Measurements from ENCODE around the gene OR4K13. TPM values are rescaled to one million over a fixed set of nuclear protein-coding genes. Genes with fewer than 3 reads are reported as not detected.

The OR4K13 gene, protein sequence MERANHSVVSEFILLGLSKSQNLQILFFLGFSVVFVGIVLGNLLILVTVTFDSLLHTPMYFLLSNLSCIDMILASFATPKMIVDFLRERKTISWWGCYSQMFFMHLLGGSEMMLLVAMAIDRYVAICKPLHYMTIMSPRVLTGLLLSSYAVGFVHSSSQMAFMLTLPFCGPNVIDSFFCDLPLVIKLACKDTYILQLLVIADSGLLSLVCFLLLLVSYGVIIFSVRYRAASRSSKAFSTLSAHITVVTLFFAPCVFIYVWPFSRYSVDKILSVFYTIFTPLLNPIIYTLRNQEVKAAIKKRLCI
- not detected in 2 replicates for total RNA-seq

DNA sequence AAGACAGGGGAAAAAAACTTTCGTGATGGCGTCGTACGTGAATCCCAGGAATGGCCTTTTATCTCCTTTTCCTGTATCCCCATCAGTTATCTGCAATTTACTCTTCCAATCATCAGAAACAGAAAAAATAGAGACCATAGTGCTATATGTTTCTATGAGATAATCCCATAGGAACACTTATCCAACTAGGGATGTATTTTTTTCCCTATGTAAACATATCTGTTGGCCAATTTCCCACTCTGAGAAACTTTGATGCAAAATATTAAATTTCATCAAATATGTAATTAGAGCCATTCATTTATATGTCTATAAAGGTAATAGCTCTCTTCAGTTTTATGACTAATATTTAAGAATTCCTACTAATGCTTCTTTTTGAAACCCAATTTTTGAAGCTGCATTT is at the start of gene OR4K13:
OR4K13 (minus strand) TSS at position 101 of the 400 bp plus-strand sequence. CDS start 1,280 bp downstream, outside the sequence.

GRCh38 chr14:20059745-20060144 is 23.9 kb upstream of the OR4K13 start, which contains the start of gene OR4L1:
TSS of gene OR4L1 (plus strand) at chr14:20060045. CDS start at chr14:20060045, 0 bp downstream.

DNA sequence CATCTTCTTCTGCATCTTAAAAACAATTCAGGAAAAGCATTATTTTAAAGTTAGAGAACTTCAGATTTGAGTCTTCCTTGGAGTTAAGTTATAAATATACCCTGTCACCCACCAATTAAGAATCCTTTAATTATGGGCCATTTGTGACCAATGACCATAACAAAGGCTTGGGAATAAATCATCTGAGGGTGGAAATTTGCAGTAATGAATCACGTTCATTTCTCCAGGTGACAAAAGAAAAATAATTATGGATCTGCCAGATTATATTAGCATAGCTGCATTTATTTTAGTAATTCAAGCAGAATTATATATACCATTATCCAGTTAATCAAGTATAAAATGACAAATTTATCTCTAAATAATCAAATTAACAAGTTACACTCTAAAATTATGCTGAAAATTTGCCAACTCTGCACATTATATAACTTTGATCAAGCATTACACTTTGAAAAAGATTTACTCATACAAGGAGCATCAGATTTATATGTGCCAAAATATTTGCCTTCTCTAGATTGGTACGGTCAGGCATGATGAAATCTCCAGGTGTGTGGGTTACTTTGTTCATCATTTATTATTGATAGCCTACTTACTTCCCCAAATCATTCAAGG is 16.5 kb downstream of the OR4K13 start, which contains the start of gene OR4K14:
OR4K14 (minus strand) TSS at position 51 of the 609 bp plus-strand sequence. CDS start 4,114 bp downstream, outside the sequence.

DNA sequence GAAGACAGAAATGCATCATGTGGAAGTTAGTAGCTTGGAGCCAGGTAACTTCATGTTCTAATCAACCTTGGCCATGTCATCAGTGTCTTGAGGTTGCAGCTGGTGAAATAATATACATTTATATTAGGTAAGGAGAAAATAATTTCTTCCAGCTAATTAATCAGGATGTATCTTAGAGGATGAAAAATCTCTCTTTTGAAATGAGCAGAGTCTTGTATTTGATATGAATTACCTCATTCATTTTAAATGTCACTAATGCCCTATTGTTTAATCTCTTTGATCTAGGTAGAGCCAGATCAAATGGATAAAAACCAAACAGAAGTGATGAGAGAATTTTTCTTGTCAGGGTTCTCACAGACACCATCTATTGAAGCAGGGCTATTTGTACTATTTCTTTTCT is 34.0 kb downstream of the OR4K13 start, which contains the start of gene OR4Q2:
OR4Q2 (plus strand) TSS at position 301 of the 400 bp plus-strand sequence.

Other genes with a start within 250 kb of the OR4K13 start
- not detected in 2 replicates for gene OR4N2, start 232.3 kb downstream of the OR4K13 start, total RNA-seq
- gene OR4K2, start 160.9 kb downstream of the OR4K13 start, total RNA-seq = not detected in 2 replicates
- not detected in 2 replicates for gene OR4K5, start 115.4 kb downstream of the OR4K13 start, total RNA-seq
- gene OR4K1, start 105.1 kb downstream of the OR4K13 start, total RNA-seq = not detected in 2 replicates
- gene OR4K15, start 60.4 kb downstream of the OR4K13 start, total RNA-seq = not detected in 2 replicates
- not detected in 2 replicates for gene OR4Q2, start 33.9 kb downstream of the OR4K13 start, total RNA-seq
- not detected in 2 replicates for gene OR4K14, start 16.7 kb downstream of the OR4K13 start, total RNA-seq
- gene OR4L1, start 24.0 kb upstream of the OR4K13 start, total RNA-seq = not detected in 2 replicates
- gene OR4K17, start 74.7 kb upstream of the OR4K13 start, total RNA-seq = not detected in 2 replicates
- not detected in 2 replicates for gene OR4N5, start 102.8 kb upstream of the OR4K13 start, total RNA-seq
- gene OR11G2, start 154.9 kb upstream of the OR4K13 start, total RNA-seq = not detected in 2 replicates
- not detected in 2 replicates for gene OR11H6, start 187.7 kb upstream of the OR4K13 start, total RNA-seq
- gene OR11H7, start 192.9 kb upstream of the OR4K13 start, total RNA-seq = not detected in 2 replicates
- gene OR11H4, start 203.2 kb upstream of the OR4K13 start, total RNA-seq = not detected in 2 replicates

Measured in cardiac ventricle fibroblast (primary cell).